Prostate gland (tissue), 2 donors: ENCODE data around the gene NEO1. TPM values are rescaled to one million over a fixed set of nuclear protein-coding genes. Genes with fewer than 3 reads are reported as not detected.

ENCODE experiments used
- small RNA-seq, 2 donors: library from RNA; depleted of rRNA; stranded (forward); fragments of <200 nt; gene quantifications; one replicate each; pipeline ENCODE3, GENCODE V24; 2016
- total RNA-seq, 2 donors: library from RNA; depleted of rRNA; stranded (reverse); fragments of >200 nt; gene quantifications; one replicate each; pipeline ENCODE4 v1.1.0, GENCODE V29; 2016

The NEO1 gene
- total RNA-seq, 2 donors from 2014 or later: 75.0 to 80.7 TPM

Small RNA genes lying within 50 kb of the gene (small RNA-seq; reads per million reads assigned to genes)
- 0 reads per million in 2 donors for gene FKBP1AP2
